Neuronal stem cell (in vitro differentiated cells): ENCODE results near the gene RALGAPA2.

Experiments used
- DNase-seq: peaks from one replicate; pipeline ENCODE4 v3.0.0-alpha.2; 2013; ENCODE audit warnings: low spot score
- H2AFZ ChIP-seq: one replicate; pipeline ENCODE4 v1.6.1; 2013; ENCODE audit warnings: mild to moderate bottlenecking, low read length, inconsistent platforms
- H2AK5ac ChIP-seq: 2 replicates; pipeline ENCODE4 v1.6.1; 2013; ENCODE audit warnings: low read depth, mild to moderate bottlenecking, inconsistent platforms, low read length, moderate library complexity, mixed read lengths
- H2BK120ac ChIP-seq: 2 replicates; pipeline ENCODE4 v1.6.1; 2013; ENCODE audit warnings: low read depth, mild to moderate bottlenecking, inconsistent platforms, low read length, moderate library complexity, mixed read lengths
- H2BK12ac ChIP-seq: one replicate; pipeline ENCODE4 v1.6.1; 2013; ENCODE audit warnings: low read length, inconsistent platforms
- H2BK15ac ChIP-seq: 2 replicates; pipeline ENCODE4 v1.6.1; 2013; ENCODE audit warnings: mild to moderate bottlenecking, low read length, inconsistent platforms, mixed read lengths
- H2BK5ac ChIP-seq: one replicate; pipeline ENCODE4 v1.6.1; 2013; ENCODE audit warnings: inconsistent platforms, mild to moderate bottlenecking, low read length, moderate library complexity
- H3K14ac ChIP-seq: one replicate; pipeline ENCODE4 v1.6.1; 2013; ENCODE audit warnings: low read length, inconsistent platforms
- H3K18ac ChIP-seq: 2 replicates; pipeline ENCODE4 v1.6.1; 2013; ENCODE audit warnings: low read length, inconsistent platforms
- H3K23ac ChIP-seq: 2 replicates; pipeline ENCODE4 v1.6.1; 2013; ENCODE audit warnings: low read depth, mild to moderate bottlenecking, mixed read lengths, low read length, inconsistent platforms; ENCODE audit not compliant: poor library complexity
- H3K27ac ChIP-seq: replicated peaks from 3 replicates; pipeline ENCODE4 v1.5.1; 2013; ENCODE audit warnings: low read length, inconsistent platforms
- H3K27me3 ChIP-seq, 3 experiments: 2 replicates each; pipeline ENCODE4 v1.6.1; 2013; ENCODE audit warnings: low read length in 3 of 3, mild to moderate bottlenecking in 2 of 3, inconsistent platforms in 1 of 3, low read depth in 1 of 3, mixed read lengths in 1 of 3, moderate library complexity in 1 of 3; ENCODE audit not compliant: control insufficient read depth in 3 of 3, insufficient read depth in 3 of 3
- H3K36me3 ChIP-seq, 2 donors: replicated peaks in 1 of 2; 2 replicates each; pipeline ENCODE4 v1.6.1; 2013; ENCODE audit warnings: low read length in 2 of 2; ENCODE audit not compliant: control insufficient read depth in 2 of 2, insufficient read depth in 2 of 2
- H3K4ac ChIP-seq: 2 replicates; pipeline ENCODE4 v1.6.1; 2013; ENCODE audit warnings: inconsistent platforms, mild to moderate bottlenecking, low read length, moderate library complexity
- H3K4me1 ChIP-seq, 2 donors: 1 replicate in 1 of 2; 2 replicates in 1 of 2; pipeline ENCODE4 v1.6.1; 2013; ENCODE audit warnings: low read length in 2 of 2, low read depth in 1 of 2; ENCODE audit not compliant: control insufficient read depth in 2 of 2, insufficient read depth in 1 of 2
- H3K4me2 ChIP-seq: one replicate; pipeline ENCODE4 v1.6.1; 2013; ENCODE audit warnings: mild to moderate bottlenecking, low read length, inconsistent platforms; ENCODE audit not compliant: insufficient read depth, poor library complexity, severe bottlenecking
- H3K4me3 ChIP-seq, 2 donors: 2 replicates each; pipeline ENCODE4 v1.5.1; 2013; ENCODE audit warnings: low read length in 2 of 2, mild to moderate bottlenecking in 2 of 2, inconsistent platforms in 1 of 2, moderate library complexity in 1 of 2
- H3K79me1 ChIP-seq: one replicate; pipeline ENCODE4 v1.6.1; 2013; ENCODE audit warnings: low read depth, mild to moderate bottlenecking, inconsistent platforms, low read length, moderate library complexity
- H3K9ac ChIP-seq: one replicate; pipeline ENCODE4 v1.6.1; 2013; ENCODE audit warnings: mild to moderate bottlenecking, low read depth, low read length, inconsistent platforms; ENCODE audit not compliant: poor library complexity
- H3K9me3 ChIP-seq, 2 donors: replicated peaks in 1 of 2; 2 replicates each; pipeline versions ENCODE3 to v1.6.1; 2013; ENCODE audit warnings: low read length in 2 of 2, mild to moderate bottlenecking in 2 of 2, inconsistent platforms in 1 of 2, low read depth in 1 of 2, mixed read lengths in 1 of 2, moderate library complexity in 1 of 2; ENCODE audit not compliant: control insufficient read depth in 2 of 2, insufficient read depth in 1 of 2
- H4K8ac ChIP-seq: one replicate; pipeline ENCODE4 v1.6.1; 2013; ENCODE audit warnings: low read depth, mild to moderate bottlenecking, inconsistent platforms, low read length, moderate library complexity
- H4K91ac ChIP-seq: one replicate; pipeline ENCODE4 v1.6.1; 2013; ENCODE audit warnings: low read length, low read depth, mild to moderate bottlenecking, inconsistent platforms; ENCODE audit not compliant: poor library complexity
- WGBS, 2 donors: extraction: QIAGEN DNeasy Blood & Tissue Kit; methylation state at CpG; one replicate each; pipeline ENCODE4 v1.1.7; 2013; ENCODE audit warnings: missing lambda C conversion rate in 2 of 2, mixed read lengths in 1 of 2; ENCODE audit not compliant: insufficient read length in 2 of 2, insufficient replicate concordance in 1 of 2; ENCODE audit errors: extremely low coverage in 2 of 2; 5-methylcytosine and 5-hydroxymethylcytosine counted together

Gene RALGAPA2

GRCh38 chr20:20440886-20441658, 271.4 kb downstream of the RALGAPA2 start:
- Histone ChIP-seq H2BK12ac (no peak overlapping the region), H3K9ac (peak overlapping the region; percentile 65), H3K18ac (peak overlapping the region; percentile 5), H2BK5ac (no peak overlapping the region), H3K23ac (no peak overlapping the region), H3K4me3 (no peak overlapping the region), H4K91ac (no peak overlapping the region), H2BK15ac (no peak overlapping the region), H3K9me3 (no peaks in the 10 kb centered on the region), H2BK120ac (no peak overlapping the region), H3K27ac (no peak overlapping the region), H4K8ac (no peak overlapping the region), H3K4ac (no peak overlapping the region), H3K14ac (no peak overlapping the region), H2AK5ac (no peak overlapping the region), H3K36me3 (no peaks in the 10 kb centered on the region), H2AFZ (no peak overlapping the region), H3K27me3 (no peaks in the 10 kb centered on the region), H3K4me1 (peaks cover 7 to 10% of the 10 kb centered on the region in 2 donors), H3K4me2 (no peak overlapping the region), H3K79me1 (no peaks in the 10 kb centered on the region)
- no CpG with 5 or more reads among the region's 6 CpGs for WGBS, 2 donors
- DNase-seq = no peak

DNA sequence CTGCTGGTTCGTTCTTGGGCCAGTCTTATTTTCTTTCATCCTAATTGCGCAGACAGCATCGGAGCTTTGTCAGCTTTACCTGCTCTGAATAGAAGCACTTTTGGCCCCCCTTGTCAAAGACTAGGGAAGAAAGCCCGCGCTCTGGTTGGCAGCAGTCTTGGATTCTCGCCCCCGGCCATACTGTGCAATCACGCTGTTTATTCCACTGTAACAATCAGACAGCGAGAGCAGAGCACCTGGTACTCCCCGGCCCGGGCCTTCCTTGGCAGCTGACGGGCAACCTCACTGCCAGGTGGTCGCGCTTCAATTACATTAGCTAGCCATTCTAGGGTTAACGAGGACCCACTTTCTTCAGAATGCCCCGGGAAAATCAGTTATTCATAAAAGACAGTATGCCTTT, 272.0 kb downstream of the RALGAPA2 start:
- H3K9me3 ChIP-seq = no peaks in the 10 kb centered on the region
- H3K4ac ChIP-seq = no peak overlapping the region
- no peak overlapping the region for H3K4me2 ChIP-seq
- no peak overlapping the region for H2BK12ac ChIP-seq
- no peaks in the 10 kb centered on the region for H3K36me3 ChIP-seq
- H3K4me1 ChIP-seq = peaks cover 8 to 11% of the 10 kb centered on the region in 2 donors
- H2BK120ac ChIP-seq = no peak overlapping the region
- WGBS, 2 donors = no CpG with 5 or more reads among the region's 16 CpGs
- no peak overlapping the region for H2BK5ac ChIP-seq
- H3K79me1 ChIP-seq = no peaks in the 10 kb centered on the region
- H2AFZ ChIP-seq = no peak overlapping the region
- no peak overlapping the region for H4K91ac ChIP-seq
- no peak overlapping the region for H3K4me3 ChIP-seq
- no peak overlapping the region for H2AK5ac ChIP-seq
- no peak overlapping the region for H4K8ac ChIP-seq
- no peak overlapping the region for H3K14ac ChIP-seq
- DNase-seq = no peak
- H3K23ac ChIP-seq = no peak overlapping the region
- H3K18ac ChIP-seq = no peak overlapping the region
- peak overlapping the region; percentile 27 for H3K9ac ChIP-seq
- H3K27ac ChIP-seq = no peak overlapping the region
- H3K27me3 ChIP-seq = no peaks in the 10 kb centered on the region
- H2BK15ac ChIP-seq = no peak overlapping the region

DNA sequence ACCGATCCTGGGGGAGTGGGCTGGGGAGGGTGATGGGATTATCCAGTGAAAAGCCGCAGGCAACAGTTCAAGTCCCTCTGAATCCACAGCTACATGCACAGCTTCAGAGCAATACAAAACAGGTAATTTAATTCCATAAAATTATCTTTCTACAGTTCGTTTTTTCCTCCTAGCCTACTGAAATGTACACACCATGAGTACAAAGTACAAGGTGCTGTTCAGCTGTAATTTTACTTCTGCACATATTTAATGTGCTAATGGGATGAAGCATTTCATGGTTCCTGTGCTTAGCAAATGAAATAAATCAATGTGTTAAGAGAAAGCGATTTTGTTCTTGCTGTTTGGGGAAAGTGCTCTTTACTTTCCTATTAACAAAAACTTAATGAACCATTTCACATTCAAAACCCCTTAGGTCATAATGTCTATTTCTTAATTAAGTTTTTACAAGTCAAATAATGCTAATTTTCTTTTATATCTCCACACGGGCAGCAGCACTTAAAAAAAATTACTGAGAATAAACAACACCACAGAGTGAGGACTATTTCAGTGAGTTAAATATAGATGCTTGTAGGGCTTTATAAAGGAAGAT, 272.7 kb downstream of the RALGAPA2 start:
- no peaks in the 10 kb centered on the region for H3K27me3 ChIP-seq
- H2BK120ac ChIP-seq = no peak overlapping the region
- H3K9me3 ChIP-seq = no peaks in the 10 kb centered on the region
- no peak overlapping the region for H2BK15ac ChIP-seq
- DNase-seq = no peak
- no peak overlapping the region for H3K4ac ChIP-seq
- H3K14ac ChIP-seq = no peak overlapping the region
- no peak overlapping the region for H3K18ac ChIP-seq
- no peak overlapping the region for H3K4me3 ChIP-seq
- H3K9ac ChIP-seq = no peak overlapping the region
- H3K4me2 ChIP-seq = no peak overlapping the region
- H3K27ac ChIP-seq = no peak overlapping the region
- H2BK5ac ChIP-seq = no peak overlapping the region
- no peak overlapping the region for H4K8ac ChIP-seq
- H2BK12ac ChIP-seq = no peak overlapping the region
- no peak overlapping the region for H4K91ac ChIP-seq
- H3K79me1 ChIP-seq = no peaks in the 10 kb centered on the region
- no CpG with 5 or more reads among the region's 5 CpGs for WGBS, 2 donors
- no peak overlapping the region for H3K23ac ChIP-seq
- no peaks in the 10 kb centered on the region for H3K36me3 ChIP-seq
- peaks cover 9 to 11% of the 10 kb centered on the region in 2 donors for H3K4me1 ChIP-seq
- no peak overlapping the region for H2AK5ac ChIP-seq
- H2AFZ ChIP-seq = no peak overlapping the region

GRCh38 chr20:20437314-20437713, 275.1 kb downstream of the RALGAPA2 start:
- no CpG with 5 or more reads among the region's 7 CpGs for WGBS, 2 donors
- Histone ChIP-seq H2BK12ac (no peak overlapping the region), H3K23ac (peak overlapping the region; percentile 14), H4K8ac (no peak overlapping the region), H3K4me3 (no peak overlapping the region), H2AFZ (no peak overlapping the region), H4K91ac (no peak overlapping the region), H2AK5ac (no peak overlapping the region), H3K9ac (no peak overlapping the region), H3K9me3 (no peaks in the 10 kb centered on the region), H3K36me3 (no peaks in the 10 kb centered on the region), H2BK15ac (no peak overlapping the region), H3K4me1 (peaks cover 8 to 9% of the 10 kb centered on the region in 2 donors), H3K27ac (no peak overlapping the region), H3K79me1 (no peaks in the 10 kb centered on the region), H2BK5ac (no peak overlapping the region), H3K27me3 (no peaks in the 10 kb centered on the region), H2BK120ac (no peak overlapping the region), H3K4ac (no peak overlapping the region), H3K18ac (peak overlapping the region; percentile 32), H3K4me2 (no peak overlapping the region), H3K14ac (no peak overlapping the region)
- no peak for DNase-seq
